Endothelial cell of hepatic sinusoid (primary cell): ENCODE data around the gene C1orf105.
"Not testable (repeated sequence)": the region's sequence is repeated elsewhere in the genome, so short reads cannot be mapped to it uniquely, and the experiment has no call there.

Experiments
- in situ Hi-C: cut with HindIII; loops from 2 replicates; pipeline ENCODE4 v1.10.0; 2017; ENCODE audit warnings: low sequenced_read_pairs

Gene C1orf105

DNA sequence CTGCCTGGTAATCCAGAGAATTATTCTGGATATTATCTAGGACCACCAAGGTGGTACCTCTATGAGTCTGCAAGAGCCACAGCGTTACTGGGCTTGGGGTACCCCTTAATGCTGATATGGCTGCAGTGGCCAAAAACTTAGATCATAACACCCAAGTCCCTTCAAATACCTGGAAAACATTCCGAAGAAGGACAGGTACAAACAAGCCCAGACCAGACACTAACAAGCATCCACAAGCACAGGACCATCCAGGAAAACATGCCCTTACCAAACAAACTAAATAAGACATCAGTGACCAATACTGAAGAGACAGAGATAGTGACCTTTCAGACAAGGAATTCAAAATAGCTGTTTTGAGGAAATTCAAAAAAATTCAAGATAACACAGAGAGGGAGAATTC lies 2.9 kb downstream of the C1orf105 start:
- in situ Hi-C loops: no loop called here

DNA sequence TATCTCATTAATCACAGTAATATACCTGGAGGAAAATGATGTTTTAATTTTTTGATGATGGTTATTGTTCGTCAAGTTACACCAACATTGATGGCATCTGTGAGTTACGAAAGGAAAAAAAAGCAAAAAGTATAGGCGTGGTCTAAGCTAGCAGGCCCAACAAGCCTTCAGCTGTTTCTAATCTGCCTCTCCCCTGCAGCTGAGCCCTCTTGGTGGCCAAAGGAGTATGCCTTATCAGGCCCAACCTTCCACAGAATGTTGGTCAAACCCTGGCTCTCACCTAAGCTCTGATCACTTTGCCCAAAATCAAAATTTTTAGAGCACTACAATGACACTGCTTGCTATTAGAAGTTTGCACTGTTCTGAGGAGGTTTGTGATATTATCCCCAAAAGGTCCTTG lies 4.9 kb downstream of the C1orf105 start:
- in situ Hi-C loops: no loop called here

DNA sequence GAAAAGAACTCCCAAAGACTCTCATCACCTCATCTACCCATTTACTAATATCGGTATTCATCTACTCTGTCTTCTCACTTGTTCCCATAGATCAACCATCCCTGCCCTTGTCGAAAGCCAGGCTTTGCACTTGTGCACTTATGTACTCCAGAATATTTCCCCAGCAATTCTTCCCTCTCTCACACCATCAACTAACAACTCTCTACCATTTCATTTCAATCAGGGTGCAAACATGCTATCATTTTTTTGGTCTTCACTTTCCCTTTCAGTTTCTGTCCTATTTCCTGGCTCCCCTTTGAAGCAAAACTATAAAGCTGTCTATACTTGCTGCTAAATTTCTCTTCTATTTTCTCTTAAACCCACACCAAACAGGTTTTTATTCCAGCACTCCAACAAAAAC lies 6.7 kb downstream of the C1orf105 start:
- in situ Hi-C loops: no loop called here

DNA sequence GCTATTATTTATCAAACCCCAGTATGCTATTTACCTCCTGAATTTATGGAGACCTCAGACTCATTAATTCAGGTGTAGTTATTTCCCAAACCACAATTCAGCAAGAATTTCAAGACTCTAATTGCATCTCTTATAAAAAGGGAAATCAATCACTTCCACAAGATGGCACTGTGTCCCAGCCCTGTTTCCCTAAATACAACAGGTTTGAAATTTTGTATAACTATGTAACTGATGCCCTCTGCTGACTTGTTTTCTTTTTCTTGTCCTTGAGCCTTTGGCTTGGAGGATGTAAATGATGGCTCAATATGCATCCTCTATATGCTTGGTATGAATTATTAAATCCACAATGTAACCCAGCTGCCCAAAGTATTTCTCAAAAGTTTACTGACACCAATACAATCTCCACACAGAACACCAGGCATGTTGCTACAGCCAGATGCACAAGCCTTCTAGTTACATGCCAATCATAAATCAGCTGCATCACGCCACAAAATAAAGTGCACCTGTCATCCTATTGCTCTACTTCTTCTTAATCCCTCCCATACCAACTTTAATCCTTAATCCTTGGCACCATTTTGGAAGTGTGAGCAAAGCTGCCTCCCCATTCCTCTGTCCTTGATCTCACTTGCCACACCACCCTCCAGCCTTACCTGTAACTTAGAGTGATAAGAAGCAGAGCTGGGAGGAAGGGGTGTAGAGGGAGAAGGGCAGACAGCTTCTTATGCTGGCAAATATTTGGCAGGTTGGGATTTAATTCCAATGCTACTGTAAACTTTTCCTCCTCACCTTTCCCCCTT lies 9.0 kb downstream of the C1orf105 start:
- in situ Hi-C loops: no loop called here

DNA sequence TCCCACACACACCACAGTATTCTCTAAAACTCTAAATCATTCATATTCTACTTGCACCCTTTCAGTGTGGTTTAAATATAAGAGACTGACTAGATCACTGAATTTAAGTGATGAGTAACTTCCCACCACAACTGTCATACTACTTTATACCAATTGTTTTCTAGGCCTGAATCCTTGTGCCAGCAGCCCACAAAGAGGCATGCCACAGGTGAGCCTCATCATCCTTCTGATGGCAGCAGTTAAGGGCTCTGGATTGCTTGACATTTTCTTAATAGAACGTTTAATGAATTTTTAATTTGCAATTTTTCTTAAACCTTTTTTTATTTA lies 9.6 kb downstream of the C1orf105 start:
- in situ Hi-C loops: no loop called here

DNA sequence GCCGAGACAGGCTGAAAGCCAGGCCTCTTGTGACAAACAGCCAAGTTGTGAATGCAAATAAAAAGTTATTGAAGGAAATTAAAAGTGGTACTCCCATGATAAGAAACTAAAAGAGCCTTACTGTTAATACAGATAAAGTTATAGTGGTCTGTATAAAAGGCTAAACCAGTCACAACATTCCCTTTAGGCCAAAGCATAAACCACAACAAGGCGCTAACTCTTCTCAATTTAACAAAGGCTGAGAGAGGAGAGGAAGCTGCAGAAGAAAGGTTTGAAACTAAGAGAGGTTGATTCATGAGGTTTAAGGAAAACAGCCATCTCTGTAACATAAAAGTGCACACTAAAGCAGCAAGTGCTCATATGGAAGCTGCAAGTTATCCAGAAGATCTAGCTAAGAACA lies 10.7 kb downstream of the C1orf105 start:
- in situ Hi-C loops: no loop called here

DNA sequence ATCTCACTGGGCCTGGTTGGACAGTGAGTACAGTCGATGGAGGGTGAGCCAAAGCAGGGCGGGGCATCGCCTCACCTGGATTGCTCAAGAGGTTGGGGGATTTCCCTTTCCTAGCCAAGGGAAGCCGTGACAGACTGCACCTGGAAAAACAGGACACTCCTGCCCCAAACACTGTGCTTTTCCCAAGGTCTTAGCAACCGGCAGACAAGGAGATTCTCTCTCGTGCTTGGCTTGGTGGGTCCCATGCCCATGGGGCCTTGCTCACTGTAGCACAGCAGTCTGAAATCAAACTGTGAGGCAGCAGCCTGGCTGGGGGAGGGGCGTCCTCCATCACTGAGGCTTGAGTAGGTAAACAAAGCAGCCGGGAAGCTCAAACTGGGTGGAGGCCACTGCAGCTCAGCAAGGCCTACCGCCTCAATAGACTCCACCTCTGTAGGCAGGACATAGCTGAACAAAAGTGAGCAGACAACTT lies 11.3 kb downstream of the C1orf105 start:
- in situ Hi-C loops: no loop called here

DNA sequence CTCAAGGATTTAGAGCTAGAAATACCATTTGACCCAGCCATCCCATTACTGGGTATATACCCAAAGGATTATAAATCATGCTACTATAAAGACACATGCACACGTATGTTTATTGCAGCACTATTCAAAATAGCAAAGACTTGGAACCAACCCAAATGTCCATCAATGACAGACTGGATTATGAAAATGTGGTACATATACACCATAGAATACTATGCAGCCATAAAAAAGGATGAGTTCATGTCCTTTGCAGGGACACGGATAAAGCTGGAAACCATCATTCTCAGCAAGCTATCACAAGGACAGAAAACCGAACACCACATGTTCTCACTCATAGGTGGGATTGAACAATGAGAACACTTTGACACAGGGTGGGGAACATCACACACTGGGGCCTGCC lies 16.7 kb downstream of the C1orf105 start:
- in situ Hi-C loops: not testable (repeated sequence)

DNA sequence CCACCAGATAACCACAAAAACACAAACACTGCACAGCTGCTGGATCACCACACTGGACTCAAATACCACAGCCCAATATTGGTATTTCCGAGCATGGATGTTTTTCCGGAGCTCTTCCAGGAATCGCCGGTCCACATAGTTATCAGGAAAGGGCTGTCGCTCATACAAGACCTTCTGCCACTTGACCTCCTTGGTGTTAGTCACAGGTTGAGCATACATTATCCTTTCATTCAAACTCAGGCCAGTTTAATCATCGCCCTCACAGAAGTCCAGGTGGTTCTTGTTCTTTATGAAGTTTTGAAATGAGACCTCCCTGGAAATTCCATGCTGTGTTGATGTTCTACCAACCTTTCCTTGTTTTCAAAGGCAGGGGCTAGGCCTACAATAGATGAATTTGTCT lies 21.9 kb downstream of the C1orf105 start:
- in situ Hi-C loops: no loop called here

DNA sequence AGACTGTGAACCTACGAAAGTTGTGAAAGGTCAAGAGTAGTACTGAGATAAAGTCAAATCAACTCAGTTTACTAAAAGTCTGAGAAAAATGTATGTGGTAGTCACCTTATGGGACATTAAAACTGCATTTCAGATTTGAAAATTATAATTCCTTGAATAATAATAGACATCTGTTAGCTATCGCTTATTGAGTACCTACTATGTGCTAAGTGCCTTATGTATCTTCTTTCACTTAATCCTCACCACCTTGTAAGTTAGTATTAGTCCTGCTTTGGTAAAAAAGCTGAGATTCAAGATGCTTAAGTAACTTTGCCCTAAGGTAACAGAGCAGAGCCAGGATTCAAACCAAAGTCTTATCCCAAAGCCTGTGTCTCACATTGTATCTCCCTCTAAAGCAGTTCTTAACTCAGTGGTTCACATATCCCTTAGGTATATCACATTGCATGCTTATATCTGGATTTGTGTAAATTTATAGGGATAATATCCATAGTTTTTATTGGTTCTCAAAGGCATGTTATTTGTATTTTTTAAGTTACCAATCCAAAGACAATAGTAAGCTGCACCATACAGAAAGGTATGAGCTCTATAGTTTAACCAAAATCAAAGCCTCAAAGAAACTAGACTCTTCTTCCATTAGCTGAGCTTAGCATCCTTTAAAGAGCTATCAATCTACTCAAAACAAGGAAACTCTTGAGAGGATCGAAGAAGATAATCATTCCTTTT lies 22.5 kb downstream of the C1orf105 start:
- in situ Hi-C loops: no loop called here

DNA sequence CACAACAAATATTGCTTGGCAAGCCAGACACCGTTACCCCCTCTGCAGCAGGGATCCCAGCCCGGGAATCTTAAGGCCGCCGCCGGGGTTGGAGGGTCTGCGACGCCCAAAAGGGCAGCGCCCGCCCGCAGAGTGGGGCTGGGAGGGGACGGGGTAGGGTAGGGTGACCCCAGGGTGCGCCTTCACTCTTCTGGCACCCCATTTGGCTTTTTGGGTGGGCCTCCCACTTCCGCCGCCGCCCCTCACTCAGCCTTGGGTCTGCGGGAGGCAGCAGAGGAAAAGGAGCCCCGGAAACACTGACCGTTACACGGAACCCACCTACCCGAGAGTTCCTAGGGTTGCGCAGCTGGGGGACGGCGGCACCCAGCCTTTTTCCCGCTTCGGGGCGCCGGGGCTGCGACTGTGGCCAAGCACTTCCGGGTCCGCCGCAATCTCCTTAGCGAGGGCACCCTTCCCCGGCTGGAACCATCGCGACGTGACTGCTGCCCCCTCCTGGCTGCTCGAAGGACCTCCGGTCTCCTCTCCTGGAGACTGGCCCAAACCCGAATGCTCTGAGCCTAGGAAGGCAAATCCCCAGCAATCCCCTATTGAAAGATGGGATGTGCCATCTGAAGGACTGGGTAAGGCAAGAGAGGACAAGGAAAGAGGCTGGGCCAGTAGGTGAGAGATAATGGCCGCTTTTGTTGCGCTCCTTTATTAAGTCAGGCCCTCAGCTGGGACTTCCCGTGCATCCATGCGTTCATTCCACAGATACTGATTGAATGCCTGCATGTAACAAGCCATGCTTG lies 23.4 kb downstream of the C1orf105 start, which contains the start of gene PIGC:
Gene PIGC (minus strand): TSS at position 404 of the 788 bp plus-strand sequence. CDS start 1,447 bp downstream, outside the sequence.
- in situ Hi-C loops: no loop called here

DNA sequence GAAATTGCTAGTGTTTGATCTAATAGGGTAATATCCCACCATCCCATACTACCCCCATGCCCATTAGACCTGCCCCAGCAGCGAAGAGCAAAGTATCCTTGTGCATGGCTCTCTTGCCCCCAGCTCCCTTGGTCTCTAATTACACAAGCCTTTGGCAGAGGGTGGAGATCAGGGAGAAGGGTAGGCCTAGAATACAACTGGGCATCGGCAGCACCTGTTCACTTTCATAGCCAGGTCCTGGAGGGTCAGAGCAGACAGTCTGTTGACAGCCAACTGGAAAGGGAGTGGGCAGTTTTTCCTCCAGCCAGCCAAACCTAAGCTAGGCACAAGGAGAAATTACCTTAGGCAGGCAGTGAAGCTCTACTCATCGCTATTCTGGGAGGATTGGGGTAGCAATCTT lies 26.1 kb downstream of the C1orf105 start:
- in situ Hi-C loops: no loop called here

DNA sequence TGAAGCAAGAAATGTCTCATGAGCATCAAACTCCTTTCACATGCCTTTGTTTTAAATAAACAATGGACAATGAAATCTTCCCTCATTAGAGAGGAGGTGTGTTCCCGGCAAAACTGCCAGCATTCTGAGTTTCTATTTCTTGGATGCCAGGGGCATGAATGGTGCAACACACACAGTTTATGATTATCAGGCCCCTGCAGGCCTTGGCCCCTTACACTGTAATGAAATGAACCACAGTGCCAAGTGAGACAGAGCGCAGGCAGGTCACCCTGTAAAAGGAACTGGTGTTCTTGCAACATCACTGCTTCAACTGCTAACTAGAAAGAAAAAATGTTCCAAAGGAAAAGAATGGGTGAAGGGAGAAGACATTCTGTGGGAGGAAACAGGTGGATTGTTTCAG lies 27.2 kb downstream of the C1orf105 start:
- in situ Hi-C loops: no loop called here

DNA sequence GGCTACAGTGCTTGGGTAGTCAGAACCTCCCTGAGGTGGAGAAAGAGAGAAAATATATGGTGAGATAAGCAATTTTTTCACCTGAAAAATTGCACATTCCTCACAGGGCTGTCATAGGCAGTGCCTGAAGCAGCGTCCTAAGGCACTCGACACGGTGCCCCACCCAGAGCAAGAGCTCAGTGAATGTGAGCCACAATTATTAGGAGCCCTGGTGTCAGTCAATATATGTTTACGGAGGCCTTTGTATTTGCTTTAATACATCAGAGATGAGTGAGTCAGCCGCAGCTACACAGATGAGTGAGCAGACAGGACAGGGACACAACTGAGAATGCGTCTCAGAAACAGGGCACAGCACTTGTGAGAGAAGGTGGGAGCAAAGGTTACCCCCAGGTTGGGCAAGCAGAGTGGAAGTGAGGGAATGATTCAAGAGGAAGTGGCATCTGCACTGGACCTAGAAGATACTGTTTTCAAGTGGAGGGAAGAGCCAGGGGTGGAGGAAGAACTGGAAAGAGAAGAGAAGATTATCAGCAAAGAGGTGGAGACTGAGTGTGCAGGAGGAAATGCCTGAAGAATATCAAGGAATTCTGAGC lies 28.6 kb downstream of the C1orf105 start:
- in situ Hi-C loops: no loop called here

DNA sequence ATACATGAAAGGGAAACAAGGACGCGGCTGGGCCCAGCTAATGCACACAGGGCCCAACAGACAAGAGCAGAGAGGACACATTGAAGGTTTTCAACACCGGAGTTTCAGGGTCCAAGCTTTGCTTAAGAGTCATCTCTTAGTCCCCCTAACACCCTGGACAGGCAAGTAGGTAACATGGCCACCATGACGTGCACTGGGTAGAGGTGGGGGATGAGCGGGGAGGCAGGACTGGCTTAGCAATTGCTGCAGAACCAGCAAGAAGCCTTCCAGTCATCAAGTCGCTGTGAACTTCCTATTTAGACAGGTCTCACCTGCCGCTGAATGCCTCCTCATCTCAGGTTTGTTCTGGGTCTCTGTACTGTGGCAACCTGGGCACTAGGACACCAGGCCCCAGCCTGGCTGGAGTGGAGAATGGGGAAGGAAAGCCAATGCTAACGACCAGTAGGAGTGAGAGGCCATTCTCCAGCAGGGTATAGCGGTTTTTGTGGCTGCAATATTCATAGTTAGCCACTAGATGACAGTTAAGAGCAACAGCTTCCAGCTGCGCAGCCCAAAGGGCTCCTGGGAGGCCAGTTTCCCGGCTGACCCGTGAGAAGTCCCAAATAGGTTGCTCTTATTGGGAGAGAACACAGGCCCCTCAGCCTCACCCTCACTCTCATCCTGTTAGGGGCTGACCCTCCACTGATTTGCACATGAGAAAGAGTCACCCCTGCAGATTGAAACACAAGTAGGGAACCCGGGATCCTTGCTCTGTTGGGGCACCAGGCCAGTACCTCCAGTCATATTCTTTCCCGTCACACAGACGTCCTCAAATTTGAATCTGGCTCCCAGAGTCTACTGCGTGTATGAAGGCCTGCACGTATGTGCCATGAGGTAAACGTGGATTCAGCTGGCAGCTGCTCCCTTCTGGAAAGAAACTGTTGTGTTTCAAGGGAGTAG lies 29.4 kb downstream of the C1orf105 start:
- in situ Hi-C loops: loop anchor here (25.0 kb wide), 1 partner anchor 262 kb away; no protein-coding TSS in a partner anchor

DNA sequence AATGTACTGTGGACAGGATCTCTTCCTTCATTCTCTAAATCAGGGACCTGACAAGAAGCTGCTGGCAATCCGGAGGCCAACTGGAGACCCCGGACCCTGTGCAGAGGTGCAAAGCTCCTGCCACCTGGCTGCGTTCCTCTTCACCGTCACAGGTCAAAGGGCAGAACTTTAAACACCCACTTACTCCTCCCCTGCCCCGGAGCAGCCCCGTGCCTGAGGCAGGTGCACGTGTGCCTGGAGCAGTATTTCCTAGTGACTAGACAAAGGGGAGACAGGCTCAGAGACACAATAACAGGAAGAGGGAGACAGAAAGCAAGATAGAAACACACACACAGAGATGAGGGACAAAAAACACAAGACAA lies 30.0 kb downstream of the C1orf105 start:
- in situ Hi-C loops: loop anchor here (25.0 kb wide), 1 partner anchor 262 kb away; no protein-coding TSS in a partner anchor

DNA sequence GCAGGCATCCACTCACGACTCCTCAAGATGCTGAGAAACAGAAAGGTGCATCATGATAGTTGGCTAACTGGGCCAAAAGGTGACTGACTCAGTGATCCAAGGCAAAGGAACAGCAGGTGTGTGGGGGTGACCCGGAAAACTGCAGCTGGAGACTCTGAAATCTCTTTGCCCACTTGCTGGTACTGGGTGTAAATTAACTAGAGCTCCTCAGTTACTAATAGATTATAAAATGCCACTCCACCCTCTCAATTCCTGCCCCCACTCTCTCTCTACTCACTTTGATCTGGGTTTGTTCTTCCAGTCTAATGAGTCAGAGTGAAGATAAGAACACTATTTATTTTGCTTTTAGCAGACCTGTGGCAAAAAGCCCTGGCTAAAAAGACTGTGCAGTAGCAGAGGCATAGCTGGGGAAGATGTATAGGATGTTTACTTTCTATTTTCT lies 30.5 kb downstream of the C1orf105 start:
- in situ Hi-C loops: loop anchor here (25.0 kb wide), 1 partner anchor 261 kb away; no protein-coding TSS in a partner anchor

DNA sequence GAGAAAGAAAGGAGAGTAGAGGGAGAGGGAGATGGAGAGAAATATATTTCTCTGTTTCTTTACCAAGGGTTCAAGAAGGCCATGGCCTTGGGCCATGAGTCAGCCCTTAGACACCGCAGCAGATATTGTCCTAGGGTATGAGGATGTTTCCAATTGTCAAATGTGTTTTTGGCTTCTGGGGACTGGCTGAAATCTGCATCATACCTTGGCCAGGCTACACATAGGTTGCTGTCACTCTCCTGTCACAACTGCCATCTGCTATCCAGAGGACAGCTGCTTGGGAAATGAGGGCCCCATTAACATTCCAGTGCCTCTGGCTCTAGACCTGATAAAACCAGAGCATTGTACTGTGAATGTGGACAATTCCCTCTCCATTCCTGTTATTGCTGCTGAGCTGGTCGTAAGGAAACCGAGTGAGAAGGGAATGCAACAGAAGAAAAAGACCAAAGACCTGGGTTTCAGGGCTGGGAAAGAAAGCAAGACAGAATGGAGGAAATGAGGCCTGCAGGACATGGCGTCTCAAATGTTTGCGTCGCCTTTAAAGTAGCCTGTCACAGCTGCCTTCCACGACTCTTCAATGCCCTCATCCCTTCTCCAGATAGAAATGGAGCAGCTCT lies 32.2 kb downstream of the C1orf105 start:
- in situ Hi-C loops: loop anchor here (25.0 kb wide), 1 partner anchor 260 kb away; no protein-coding TSS in a partner anchor

DNA sequence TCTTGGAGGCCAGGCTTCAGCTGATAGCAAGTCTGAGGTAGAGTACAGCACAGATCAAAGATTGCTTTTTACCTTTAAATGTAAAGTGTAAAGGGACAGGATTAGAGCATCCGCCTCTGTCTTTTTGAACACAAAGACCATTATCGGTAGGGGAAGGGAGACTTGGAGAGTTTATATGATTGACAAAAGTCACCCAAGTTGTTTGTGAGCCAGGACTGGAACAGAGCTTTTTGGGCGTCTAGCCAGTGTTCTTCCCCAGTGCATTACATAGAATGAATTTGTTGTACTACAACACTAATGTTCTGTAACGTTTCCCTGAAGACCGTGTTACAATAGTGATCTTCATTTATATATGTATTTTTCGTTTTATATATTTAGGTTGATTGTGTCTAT lies 32.7 kb downstream of the C1orf105 start:
- in situ Hi-C loops: loop anchor here (25.0 kb wide), 1 partner anchor 259 kb away; no protein-coding TSS in a partner anchor
